ENCODE data around the gene DOK7.

- TF ChIP-seq ZFP30 (CRISPR knock-in tag; IDR thresholded peaks at IDR 0.05) (no peak), PPARA (CRISPR knock-in tag; IDR thresholded peaks at IDR 0.05; ENCODE audit: borderline replicate concordance) (no peak), ISL1 (CRISPR knock-in tag; IDR thresholded peaks at IDR 0.05) (no peak), ARNTL (CRISPR knock-in tag; IDR thresholded peaks at IDR 0.05; ENCODE audit: borderline replicate concordance, low read depth) (no peak), BACH2 (CRISPR knock-in tag; IDR thresholded peaks at IDR 0.05; ENCODE audit: borderline replicate concordance) (no peak)
Observed at GRCh38 chr4:3514221-3514780, 51.2 kb downstream of the DOK7 start.
